ENCODE measurements around the gene RESP18.

GRCh38 chr2:219296142-219296541, 36.4 kb downstream of the RESP18 start:
- TF ChIP-seq CTCF (IDR thresholded peaks at IDR 0.05; ENCODE audit: low read length) (no peak), EZH2phosphoT487 (IDR thresholded peaks at IDR 0.05; ENCODE audit: low read length) (no peak), EZH2 (optimal IDR thresholded peaks at IDR 0.05; ENCODE audit: low read depth, low read length) (no peak)

Data from MM.1S (cell line).